ENCODE results near the gene MBD2.
A peak's percentile ranks its signal among the peaks of the same experiment; 100 is the strongest.
"Not testable (repeated sequence)": the region's sequence is repeated elsewhere in the genome, so short reads cannot be mapped to it uniquely, and the experiment has no call there.

MBD2 gene

GRCh38 chr18:54235871-54236270 lies 11.4 kb upstream of the MBD2 start:
- no peak for DNase-seq

DNA sequence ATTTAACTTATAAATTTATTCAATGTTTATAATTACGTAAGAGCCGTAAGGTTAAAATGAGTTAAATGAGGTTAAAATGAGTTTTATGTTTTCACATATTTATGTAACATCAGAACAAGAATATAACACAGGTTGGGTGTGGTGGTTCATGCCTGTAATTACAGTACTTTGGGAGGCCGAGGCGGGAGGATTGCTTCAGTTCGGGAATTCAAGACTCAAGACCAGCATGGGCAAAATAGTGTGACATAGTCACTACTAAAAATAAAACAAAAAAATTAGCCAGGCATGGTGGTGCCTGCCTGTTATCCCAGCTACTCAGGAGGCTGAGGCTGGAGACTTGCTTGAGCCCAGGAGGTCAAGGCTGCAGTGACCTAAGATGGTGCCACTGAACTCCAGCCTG lies 9.3 kb upstream of the MBD2 start:
- DNase-seq: no peak

DNA sequence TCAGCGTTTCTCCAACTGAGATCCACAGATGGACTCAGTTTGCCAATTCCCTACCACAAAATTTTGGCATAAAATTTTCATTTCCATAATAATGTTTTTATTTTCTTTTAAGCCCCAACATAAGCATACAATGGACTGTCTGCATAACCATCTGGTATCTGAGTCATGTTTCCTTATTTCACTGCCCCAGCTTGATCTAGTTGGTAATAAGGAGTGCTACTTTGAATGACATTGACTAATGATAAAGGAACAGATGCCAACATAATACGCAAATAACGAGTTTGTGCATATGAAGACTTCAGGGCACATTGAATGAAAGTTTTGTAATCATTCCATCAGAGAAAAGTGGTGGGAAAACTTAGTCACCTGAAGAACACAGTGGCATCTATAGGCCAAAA lies 8.8 kb upstream of the MBD2 start:
- DNase-seq: no peak

- DNase-seq: no peak
Observed at GRCh38 chr18:54232485-54233227, 8.2 kb upstream of the MBD2 start.

DNA sequence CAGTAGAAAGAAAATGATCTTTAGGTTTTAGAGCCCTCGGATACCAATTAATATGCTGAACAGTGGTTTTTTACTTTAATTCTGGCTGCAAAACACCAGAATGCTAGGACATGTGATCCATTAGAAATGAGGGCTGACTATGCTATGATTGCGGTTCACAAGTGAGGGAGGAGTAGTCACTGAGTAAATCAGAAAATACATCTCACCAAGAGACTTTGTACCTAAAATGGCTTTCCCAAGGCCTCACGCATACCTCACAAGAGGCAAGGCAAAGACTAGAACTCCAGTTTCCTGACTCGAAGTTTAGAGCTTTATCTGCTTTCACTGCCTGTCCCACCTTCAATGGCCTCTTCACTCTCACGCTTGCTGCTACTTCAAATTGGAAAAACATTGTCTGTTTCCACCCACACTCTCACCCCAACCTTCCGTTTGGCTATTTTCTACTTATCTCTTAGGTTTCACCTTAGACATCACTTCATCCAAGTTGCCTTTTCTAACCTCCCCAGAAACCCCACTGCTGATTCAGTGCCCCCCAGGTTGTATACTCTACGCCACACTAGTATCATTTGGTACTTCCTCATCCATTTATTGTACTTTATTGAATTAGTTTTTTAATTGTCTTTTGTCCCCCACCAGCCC lies 5.1 kb upstream of the MBD2 start:
- DNase-seq: no peak

DNA sequence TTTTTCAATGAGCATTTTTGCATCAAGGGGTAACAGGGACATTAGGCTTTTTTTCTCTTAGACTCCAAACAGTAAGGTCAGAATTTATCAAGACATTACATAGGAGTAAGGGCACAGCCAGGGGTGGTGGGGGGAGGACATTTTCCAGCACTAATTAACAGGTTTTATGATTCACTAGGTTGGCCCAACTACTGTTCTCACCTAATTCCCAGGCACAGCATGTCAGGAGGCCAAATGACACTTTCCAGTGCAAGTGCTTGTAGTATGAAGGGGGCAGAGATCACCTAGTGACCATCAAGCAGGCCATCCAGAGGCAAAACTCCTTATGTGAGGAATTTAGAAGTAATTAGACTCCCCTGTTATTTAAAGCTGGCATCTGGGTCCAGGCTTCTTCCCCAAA lies 3.9 kb upstream of the MBD2 start:
- no peak for DNase-seq

DNA sequence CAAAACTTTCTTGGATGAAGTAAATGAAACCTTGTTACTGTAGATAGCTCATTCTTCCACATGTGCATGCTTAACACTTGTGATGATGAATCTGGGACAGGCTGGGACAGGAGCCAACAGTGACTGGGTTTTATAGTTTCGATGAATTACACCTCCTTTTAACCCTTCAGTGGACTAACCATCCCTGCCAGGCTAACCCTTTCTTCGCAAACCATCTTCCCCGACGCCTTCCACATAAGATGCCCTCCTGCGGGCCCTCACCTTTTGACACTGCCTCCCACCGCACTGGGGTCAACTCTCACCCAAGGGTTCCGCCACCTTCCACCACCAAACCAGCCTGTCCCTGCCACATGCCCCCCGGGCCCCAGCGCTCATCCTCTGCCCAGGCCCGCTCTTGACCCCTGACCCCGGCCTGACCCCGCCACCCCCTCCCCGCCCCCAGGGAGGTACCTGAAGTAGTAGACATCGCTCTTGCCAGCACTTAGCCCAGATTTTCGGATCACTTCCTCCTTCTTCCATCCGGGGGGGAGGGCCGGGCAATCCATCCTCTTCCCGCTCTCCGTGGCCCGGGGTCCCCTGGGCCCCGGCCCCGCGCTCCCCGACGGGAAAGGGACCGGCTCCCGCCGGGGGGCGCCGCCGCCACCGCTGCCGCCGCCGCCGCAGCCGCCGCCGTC lies 764 bp downstream of the MBD2 start:
- peak; percentile 38 for DNase-seq

DNA sequence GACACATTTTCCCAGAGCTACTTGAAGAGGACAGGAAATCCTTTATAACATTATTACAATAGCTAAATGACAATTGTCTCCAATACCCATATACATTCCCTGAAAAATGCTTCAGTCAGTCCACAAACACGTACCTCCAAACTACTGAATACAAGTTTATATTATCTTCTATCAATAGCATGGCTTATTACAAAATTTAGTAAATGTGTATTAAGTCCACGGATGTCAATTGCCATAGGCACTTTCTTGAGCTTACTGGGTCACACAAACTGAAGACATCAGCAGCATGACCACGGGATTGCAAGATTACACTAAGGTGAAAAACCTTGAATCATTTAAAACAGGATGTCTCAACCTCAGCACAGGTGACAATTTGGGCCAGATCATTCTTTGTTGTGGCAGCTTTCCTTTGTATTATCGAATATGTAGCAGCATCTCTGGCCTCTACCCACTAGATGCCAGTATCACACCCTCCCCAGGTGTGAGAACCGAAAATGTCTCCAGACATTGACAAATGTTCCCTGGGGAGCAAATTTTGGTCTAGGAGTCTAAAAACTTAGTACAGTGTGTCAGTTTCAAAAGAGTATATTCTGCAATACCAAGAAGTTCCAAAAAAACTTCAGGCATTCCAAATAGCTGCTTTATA lies 1.4 kb downstream of the MBD2 start:
- DNase-seq: peak; percentile 37

DNA sequence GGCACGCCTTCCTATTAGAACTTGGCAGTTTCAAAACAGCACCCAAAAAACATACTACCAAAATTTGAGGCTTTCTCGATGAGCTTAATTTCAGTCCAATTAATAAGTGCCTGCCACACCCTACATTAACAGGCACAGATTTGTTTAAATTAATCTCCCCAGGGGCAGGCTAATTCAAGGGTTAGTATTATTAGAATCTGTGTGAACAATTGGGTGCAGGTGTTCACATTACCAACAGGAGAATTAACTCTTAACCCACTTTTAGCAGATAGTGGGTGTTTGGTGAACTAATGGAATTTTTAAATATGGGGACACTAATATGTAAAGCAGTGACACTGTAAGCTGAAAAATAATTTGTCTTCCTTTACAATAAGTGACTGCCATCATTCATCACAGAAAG lies 4.1 kb downstream of the MBD2 start:
- no peak for DNase-seq

DNA sequence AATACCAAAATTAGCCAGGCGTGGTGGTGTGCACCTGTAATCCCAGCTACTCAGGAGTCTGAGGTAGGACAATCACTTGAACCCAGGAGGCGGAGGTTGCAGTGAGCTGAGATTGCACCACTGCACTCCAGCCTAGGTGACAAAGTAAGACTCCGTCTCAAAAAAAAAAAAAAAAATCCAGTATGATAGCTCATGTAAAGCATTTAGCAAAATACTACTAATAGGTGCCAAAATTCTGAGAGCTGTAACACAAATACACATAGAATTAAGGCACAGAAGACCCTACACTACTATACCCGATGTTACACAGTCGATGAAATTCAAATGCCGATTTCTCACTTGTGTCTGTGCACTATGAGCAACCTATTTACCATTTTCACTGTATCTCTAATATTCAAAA lies 5.7 kb downstream of the MBD2 start:
- not testable (repeated sequence) for DNase-seq

- no peak for DNase-seq
Observed at GRCh38 chr18:54218299-54218698, 6.2 kb downstream of the MBD2 start.

- no peak for DNase-seq
Observed at GRCh38 chr18:54217624-54218023, 6.8 kb downstream of the MBD2 start.

DNA sequence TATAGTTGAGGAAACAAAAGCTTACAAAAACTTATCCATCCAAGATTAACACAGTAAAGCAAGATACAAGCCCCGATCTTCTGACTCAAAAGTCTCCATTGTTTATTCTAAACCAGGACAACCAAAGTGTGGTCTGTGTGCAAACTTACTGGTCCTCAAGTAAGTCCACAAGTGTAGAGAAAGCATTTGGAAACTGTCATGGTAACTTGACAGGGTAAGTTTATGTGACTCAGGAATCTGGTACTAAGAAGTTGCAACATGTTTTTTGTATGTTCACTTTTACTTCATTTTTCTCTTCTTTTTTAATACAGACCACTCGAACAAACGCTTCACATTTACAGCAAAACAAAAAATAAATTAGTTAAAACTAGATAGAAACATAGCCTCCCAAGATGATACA lies 9.4 kb downstream of the MBD2 start:
- DNase-seq: no peak

DNA sequence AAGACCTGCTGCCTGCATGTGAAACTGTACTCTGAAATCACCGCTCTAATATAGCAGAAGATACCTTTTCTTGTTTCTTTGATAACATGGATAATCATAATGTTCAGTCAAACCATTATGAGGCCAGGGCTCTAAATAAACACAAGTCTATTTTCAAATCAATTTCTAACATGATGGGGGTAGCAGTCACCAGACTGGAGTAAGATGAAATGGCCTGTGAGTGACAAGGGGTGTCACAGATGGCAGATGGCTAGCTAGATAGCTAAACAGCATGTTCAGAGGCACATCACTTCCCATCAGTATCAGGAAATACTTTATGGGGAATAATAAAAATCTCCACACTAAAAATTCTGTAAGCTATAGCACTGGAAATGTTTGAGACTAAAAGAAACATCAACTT lies 14.0 kb downstream of the MBD2 start:
- no peak for DNase-seq

DNA sequence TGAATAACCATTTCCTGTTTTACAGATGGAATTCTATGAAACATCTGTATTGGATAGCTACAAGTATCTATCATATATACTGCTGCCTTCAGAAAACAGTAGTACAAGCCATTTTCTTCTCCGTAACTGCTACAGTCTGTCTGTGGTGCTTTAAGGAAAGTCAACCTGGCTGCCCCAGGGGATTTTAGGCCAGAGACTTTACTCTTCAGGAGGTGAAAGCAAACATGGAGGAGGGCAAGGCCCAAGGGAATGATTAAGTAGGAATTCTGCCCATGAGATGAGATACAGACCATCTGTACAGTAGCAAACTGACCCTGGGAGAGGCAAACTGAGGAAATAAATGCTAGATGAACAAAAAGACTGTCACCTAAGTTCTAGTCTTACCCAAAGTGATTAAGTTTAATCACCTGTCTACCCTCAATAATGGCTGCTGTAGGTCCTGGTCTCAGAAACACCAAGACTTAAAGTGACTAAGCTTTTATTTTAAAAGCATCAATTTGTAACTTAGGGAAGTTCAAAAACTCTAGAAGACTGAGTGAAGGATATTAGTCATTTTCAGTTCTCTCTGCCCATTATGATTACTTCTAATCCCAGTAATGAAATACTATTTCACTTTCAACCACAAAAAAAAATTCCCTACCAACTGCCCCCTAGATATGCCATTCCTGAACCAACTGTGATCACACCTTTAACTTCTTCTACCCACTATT lies 14.8 kb downstream of the MBD2 start:
- DNase-seq: no peak

DNA sequence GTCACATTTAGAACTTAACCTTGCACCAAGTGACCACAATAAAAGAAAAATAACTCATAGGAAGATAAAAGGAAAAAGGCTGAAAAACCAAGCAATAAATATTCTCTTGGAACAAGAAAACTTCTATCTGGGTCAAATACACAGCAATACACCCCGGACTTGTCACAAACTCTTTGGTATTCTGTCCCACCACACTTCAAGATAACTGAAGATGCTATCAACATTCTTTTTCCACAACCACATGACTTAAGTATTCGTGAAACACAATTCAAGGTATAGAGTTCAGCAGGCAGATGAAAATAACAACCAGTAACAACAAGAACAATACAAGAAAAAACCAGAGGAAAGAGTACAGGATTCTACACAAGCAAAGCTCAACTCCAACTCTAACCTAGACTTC lies 18.0 kb downstream of the MBD2 start:
- no peak for DNase-seq

DNA sequence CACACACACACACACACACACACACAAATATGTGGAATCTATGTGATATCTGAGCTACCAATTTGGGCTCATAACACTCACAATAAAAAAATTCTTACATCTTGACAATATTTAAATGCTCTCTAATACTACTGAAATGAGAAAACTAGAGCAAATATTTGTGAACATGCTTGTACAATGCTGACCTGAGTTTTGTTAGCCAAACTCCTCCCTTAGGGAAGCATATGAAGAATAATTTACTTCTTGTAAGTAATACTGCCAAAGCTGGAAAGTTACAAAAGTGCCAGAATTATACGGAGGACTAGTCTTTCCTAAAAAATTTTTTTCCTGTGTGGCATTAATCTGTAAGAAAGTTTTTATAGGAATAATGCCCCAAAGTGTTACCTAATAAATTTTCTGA lies 18.5 kb downstream of the MBD2 start:
- DNase-seq: no peak

- not testable (repeated sequence) for DNase-seq
Observed at GRCh38 chr18:54205448-54205847, 19.0 kb downstream of the MBD2 start.

DNA sequence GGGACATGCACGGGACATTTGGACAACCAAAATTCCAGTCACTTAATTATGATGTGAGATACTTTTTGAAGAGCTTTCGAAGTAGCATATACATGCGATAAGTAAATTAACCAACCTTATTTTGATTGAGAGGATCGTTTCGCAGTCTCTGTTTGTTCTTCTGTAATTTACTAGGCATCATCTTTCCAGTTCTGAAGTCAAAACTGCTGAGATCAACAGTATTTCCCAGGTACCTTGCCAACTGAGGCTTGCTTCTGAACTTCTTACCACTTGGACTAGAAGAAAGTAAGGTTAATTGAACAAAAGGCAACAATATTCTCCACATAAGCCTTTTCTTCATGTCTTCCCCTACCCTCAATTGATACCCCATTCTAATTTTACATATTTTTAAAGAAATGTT lies 19.6 kb downstream of the MBD2 start:
- no peak for DNase-seq

DNA sequence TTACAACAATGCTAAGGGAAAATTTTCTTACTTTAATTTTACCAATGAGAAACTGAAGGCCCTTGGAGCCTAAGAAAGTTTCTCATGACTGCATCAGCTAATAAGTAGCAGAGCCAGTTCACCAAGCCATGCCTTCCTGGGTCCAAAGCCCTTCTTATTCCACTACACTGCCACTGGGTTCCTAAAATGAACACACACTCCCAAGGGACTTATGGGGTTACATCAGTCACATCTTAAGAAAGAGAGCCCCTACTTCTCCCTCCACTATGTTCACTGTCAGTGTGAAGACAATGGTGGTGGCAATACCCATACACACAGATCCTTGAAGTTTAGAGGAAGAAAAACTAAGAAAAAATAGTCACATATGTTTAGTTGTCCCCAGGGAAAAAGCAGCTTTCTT lies 20.6 kb downstream of the MBD2 start:
- no peak for DNase-seq

- DNase-seq: no peak
Observed at GRCh38 chr18:54202851-54203250, 21.6 kb downstream of the MBD2 start.

DNA sequence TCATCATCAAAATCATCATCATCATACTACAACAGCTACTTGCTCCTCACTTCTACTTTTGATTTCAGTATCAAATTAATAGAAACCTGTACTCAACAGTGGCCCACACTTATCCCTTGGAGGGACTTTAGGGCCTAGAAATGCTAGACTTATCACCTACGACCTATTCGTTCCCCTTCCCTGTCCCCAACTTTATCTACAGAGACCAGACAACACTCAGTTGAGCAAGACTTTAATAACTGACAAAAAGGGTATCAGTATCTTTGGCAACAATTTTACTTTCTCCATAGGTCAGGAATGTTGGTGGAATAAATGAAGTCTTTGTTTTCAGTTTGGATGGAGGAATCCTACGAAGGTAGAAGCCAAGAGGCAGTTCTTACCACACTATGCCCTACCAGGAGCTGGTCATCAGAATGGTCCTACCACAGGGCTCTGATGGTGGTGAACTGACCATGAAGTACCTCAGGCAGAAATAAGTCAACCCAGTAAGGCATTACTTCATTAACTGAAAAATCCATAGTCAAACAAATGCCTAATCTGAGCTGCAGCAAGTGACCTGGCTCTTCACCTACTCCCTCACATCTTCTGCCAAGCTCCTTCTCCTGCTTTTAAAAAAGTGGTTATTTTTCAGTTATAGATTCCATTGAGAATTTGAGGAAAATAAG lies 26.6 kb downstream of the MBD2 start:
- no peak for DNase-seq

GRCh38 chr18:54193786-54194185 lies 30.7 kb downstream of the MBD2 start:
- no peak for DNase-seq

All from activated CD8-positive, alpha-beta memory T cell treated with anti-CD3 and anti-CD28 coated beads, Interleukin-2, amount 50 U/mL, for 4 hours (primary cell).